ENCODE data around the gene AP2A2.

AP2A2 gene

DNA sequence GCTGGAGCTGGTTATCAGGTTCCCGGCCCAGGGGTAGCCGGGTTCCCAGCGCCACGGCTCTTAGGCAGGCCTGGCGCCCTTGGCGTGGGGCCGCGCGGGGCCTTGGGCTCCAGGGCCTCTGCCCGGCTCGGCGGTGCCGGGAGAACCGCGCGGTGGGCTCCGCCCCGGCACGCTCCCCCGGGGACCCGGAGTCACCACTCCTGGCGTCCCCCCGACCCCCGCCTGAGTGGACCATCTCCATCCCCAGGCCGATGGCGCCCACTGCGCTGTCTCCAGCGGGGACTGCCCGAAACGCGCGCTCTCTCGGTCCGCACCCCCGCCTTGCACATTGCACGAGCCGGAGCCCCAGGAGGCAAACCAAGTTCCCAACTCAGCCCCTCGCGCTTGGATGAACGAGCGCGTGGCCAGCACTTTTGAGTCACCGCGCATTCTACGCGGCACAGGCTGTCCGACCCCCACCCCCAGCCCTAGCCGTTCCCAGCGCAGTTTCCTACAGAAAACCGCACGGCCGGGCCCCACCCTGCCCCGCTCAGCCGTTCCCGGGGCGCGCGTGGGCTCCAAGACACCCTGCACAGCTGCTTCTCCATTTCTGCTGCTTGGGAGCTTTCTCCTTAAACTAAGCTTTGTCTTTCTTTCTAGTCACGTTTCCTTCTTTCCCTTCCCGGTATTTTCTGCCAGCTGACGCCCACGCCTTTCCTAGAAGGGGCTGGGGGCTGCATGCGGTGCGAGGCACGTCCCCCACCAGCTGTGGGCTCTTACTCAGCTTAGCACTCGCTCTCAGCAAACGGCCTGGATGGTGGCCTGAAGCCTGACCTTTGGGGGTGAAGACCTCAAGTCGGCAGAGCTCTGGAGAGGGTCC is 14.4 kb upstream of the AP2A2 start:
- H3K4me3 ChIP-seq (ENCODE audit: low read depth, low read length) = peak overlapping the region; percentile 66
- DNase-seq (ENCODE audit: low read depth, low spot score) = peak; percentile 73
- in situ Hi-C loops (cut with HindIII; ENCODE audit: low sequenced_read_pairs) = no loop called here
- TF ChIP-seq, protein P1, sequence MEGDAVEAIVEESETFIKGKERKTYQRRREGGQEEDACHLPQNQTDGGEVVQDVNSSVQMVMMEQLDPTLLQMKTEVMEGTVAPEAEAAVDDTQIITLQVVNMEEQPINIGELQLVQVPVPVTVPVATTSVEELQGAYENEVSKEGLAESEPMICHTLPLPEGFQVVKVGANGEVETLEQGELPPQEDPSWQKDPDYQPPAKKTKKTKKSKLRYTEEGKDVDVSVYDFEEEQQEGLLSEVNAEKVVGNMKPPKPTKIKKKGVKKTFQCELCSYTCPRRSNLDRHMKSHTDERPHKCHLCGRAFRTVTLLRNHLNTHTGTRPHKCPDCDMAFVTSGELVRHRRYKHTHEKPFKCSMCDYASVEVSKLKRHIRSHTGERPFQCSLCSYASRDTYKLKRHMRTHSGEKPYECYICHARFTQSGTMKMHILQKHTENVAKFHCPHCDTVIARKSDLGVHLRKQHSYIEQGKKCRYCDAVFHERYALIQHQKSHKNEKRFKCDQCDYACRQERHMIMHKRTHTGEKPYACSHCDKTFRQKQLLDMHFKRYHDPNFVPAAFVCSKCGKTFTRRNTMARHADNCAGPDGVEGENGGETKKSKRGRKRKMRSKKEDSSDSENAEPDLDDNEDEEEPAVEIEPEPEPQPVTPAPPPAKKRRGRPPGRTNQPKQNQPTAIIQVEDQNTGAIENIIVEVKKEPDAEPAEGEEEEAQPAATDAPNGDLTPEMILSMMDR (IDR thresholded peaks at IDR 0.05; ENCODE audit: low read depth, low read length) = no peak

DNA sequence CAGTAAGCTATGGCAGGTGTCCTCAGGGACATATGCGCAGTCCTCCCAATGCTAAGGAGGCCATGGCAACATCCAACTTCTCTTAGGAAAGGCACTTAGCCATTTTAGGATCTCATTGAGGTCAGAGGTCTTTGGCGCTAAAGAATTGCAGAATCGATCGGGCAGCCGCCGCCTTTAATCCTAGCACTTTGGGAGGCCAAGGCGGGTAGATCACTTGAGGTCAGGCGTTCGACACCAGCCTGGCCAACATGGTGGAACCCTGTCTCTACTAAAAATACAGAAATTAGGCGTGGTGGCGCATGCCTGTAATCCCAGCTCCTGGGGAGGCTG is 13.8 kb upstream of the AP2A2 start:
- DNase-seq (ENCODE audit: low read depth, low spot score) = no peak
- H3K4me3 ChIP-seq (ENCODE audit: low read depth, low read length) = no peak overlapping the region
- TF ChIP-seq, protein P1 (IDR thresholded peaks at IDR 0.05; ENCODE audit: low read depth, low read length) = no peak
- in situ Hi-C loops (cut with HindIII; ENCODE audit: low sequenced_read_pairs) = no loop called here

DNA sequence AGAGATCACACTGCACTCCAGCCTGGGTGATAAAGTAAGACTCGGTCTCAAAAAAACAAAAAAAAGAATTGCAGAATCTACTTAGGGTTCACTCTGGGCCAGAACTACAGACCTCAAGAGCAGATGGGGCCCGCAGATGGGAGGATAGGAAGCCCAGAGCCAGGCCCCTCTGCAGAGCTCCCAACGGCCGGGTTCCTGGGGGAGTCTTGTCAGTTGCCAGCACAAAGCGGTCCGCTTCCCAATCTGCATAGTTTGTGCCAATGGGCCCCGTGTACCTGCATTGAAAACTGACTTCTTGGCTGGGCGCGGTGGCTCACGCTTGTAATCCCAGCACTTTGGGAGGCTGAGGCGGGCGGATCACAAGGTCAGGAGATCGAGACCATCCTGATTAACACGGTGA is 13.4 kb upstream of the AP2A2 start:
- in situ Hi-C loops (cut with HindIII; ENCODE audit: low sequenced_read_pairs) = no loop called here
- no peak overlapping the region for H3K4me3 ChIP-seq (ENCODE audit: low read depth, low read length)
- no peak for DNase-seq (ENCODE audit: low read depth, low spot score)
- TF ChIP-seq, protein P1 (IDR thresholded peaks at IDR 0.05; ENCODE audit: low read depth, low read length) = no peak

DNA sequence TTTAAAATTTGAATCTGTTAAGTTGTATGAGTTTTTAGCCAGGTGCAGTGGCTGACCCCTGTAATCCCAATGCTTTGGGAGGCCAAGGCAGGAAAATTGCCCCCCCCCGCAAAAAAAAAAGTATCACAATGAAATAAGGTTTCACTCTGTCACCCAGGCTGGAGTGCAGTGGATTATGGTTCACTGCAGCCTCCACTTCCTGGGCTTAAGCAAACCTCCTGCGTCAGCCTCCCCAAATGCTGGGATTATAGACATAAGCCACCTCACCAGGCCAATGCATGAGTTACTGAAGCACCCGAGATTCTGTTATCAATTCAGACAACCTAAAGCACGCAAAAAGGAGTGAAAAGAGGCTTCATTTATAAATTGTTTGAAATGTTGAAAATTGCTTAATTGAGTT is 12.6 kb upstream of the AP2A2 start:
- H3K4me3 ChIP-seq (ENCODE audit: low read depth, low read length) = no peak overlapping the region
- no peak for DNase-seq (ENCODE audit: low read depth, low spot score)
- TF ChIP-seq, protein P1 (IDR thresholded peaks at IDR 0.05; ENCODE audit: low read depth, low read length) = no peak
- in situ Hi-C loops (cut with HindIII; ENCODE audit: low sequenced_read_pairs) = no loop called here

DNA sequence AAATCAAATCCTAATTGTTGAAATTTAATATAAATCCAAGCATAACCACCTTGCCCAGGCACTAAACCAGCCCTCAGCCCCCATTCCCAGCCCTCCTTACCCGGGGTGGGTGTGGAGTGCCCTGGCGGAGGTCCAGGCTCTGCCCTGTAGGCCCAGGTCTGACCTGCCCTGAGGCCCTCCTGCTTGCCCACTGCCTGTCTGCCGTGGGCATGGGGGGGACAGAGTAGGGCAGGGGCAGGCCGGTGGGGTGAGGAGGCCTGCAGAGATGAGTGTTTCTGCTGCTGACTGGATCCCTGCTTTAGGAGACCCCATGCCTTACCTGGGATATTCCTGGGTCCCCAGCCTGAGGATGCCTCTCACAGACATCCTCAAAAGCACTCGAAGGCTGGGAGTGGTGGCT is 11.5 kb upstream of the AP2A2 start:
- in situ Hi-C loops (cut with HindIII; ENCODE audit: low sequenced_read_pairs) = no loop called here
- no peak overlapping the region for H3K4me3 ChIP-seq (ENCODE audit: low read depth, low read length)
- TF ChIP-seq, protein P1 (IDR thresholded peaks at IDR 0.05; ENCODE audit: low read depth, low read length) = no peak
- DNase-seq (ENCODE audit: low read depth, low spot score) = no peak

DNA sequence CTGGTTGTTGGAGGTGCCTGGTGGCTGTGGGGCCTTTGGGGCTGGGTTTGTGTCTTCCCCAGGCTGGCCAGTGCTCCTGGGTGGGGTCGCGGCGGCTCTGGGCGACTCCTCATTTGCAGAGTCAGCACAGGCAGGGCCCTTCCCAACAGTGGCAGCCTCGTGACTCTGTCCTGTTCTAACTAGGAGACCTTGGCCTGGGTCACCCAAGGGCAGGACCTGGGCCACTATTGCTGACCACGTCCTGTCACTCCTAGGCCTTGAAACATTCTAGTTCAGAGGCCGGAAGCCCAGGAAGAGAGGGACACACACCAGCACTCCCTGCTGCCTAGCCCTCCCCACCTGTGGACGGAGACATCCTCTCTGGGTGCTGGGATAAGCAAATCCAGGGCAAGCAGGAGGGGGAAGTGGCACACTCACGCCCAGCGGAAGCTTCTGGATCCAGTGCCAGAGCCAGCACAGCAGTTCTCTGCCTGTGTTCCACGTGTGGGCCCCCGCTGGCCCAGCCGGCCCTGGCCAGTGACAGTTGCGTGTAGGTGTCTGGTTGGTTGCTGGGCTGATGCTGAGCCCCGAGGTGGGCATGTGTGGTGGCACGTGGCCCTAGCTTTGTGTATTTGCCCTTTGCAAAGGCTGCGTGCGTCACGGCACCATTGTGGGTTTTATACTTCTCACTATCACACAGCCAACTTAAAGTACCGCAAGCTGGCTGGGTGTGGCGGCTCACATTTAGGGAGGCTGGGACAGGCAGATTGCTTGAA is 10.7 kb upstream of the AP2A2 start:
- DNase-seq (ENCODE audit: low read depth, low spot score) = no peak
- TF ChIP-seq, protein P1 (IDR thresholded peaks at IDR 0.05; ENCODE audit: low read depth, low read length) = no peak
- in situ Hi-C loops (cut with HindIII; ENCODE audit: low sequenced_read_pairs) = no loop called here
- no peak overlapping the region for H3K4me3 ChIP-seq (ENCODE audit: low read depth, low read length)

Data from astrocyte of the spinal cord (primary cell).